Stimulated activated CD4-positive, alpha-beta T cell treated with anti-CD3 and anti-CD28 coated beads, Interleukin-2, amount 100 ng/mL, for 48 hours (primary cell): ENCODE measurements around the gene FRMD5.

Source experiments
- DNase-seq, 2 donors: peaks; one replicate each; pipeline ENCODE4 v3.0.0-alpha.2; 2020

The FRMD5 gene

DNA sequence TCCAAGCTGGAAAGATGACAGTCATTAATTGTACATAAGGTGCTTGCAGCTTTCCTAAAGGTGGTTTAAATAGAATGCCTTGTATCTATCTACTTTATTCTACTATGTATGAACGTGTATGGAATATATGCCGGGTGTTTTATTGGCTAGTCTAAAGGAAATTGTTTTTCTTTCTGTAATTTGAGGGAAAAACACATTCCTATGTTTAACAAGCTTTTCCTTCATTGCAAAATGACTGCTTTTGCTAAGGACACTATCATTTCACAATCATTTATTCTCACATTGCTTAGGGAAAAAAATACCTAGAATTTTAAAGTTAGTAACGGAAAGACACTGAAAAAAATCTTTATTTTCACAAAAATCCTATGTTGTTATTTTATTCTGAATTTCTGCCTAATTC, 226.5 kb downstream of the FRMD5 start:
- DNase-seq: no peak

DNA sequence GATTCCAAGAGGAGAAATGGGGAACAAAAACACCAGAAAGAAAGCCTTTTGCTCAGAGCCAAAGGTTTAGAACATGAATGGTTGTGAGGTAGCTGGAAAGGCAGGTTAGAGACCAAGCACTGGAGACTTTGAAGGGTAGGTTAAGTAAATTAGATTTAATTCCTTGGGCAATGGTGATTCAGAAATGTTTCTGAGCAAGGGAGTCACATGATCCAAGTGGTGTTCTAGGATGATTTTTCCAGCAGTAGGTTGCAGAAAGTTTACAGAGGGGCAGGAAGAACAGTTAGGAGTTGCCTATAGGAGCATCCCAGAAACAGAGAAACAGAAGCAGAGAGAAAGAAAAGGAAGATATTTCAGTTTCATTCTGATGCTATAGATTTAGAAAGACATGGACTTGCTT, 228.4 kb downstream of the FRMD5 start:
- no peak for DNase-seq

DNA sequence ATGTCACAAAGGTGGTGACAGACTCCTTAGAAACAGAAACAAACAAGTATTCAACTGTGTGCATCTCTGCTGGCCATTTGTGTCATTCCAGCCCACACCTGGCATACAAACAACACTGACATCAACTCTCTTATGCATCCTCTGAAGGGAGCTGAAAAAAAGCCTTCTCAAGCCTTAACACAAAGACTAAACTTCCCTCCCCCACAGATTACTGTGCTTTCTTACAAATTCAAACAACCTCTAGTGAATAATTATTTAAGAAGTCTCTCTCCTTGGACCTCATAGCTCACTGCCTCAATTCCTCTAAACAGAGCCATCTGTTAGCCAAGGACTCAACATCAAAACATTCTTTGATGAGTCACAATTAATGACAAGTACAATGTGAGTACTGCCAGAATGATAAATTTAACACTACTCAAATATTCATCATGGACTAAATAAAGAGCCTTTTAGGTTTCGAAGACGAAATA, 236.2 kb downstream of the FRMD5 start:
- DNase-seq: no peak

DNA sequence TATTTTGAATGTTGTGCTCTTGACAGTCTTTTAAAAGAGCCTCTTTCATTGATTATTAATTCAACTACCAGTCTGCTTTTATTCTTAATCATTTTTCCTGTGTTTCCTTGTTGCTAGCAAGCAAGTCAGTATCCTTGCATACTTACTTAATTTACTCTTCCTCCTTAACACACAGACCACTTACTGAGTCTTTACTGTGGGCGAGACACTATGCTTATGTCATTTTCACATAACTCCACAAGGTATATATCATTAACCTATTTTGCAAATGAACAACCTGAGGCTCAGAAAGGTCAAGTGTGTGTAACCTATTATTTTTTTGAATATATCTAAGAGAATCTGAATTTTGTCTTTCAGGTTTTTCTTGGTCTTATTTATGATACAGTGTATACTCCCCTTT, 237.3 kb downstream of the FRMD5 start:
- no peak for DNase-seq

DNA sequence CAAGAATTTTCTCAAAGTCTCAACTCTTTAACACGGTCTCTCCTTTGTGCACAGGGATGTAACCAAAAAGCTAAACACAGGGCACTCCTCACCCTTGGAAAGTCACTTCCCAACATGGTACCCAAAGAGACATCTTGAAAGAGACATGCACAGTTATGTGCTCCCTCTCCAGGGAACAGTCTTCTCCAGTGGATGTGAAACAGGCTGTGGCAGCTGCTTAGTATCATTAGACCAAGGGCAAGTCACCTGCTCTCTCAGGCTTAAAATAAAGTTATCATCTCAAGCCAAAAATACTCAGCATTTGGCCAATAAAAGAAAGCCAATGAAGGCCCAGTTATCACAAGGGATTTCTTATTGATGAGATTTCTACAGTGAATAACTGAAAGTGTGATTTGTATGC, 239.9 kb downstream of the FRMD5 start:
- no peak for DNase-seq

DNA sequence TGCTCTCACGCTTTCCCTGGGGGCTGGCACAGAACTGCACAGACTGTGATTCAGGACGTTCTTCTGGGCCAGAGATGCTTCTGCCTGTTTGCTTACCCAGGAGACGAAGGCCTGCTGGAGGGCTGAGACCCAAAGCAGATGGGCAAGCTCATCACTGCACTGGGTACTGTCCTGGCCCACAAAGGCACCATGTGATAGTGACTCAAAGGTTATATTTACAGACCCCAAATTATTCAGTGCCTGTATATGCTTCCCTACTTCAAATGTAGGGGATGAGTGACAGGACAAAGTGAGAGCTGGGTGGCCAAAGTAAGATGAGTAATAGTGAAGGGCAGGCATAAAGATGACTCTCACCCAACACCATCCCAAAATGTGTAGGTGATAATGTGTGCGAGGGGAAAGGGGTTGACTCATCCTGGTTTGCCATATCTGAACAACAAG, 240.9 kb downstream of the FRMD5 start:
- DNase-seq: peak in 1 of 2 donors; percentile 1

DNA sequence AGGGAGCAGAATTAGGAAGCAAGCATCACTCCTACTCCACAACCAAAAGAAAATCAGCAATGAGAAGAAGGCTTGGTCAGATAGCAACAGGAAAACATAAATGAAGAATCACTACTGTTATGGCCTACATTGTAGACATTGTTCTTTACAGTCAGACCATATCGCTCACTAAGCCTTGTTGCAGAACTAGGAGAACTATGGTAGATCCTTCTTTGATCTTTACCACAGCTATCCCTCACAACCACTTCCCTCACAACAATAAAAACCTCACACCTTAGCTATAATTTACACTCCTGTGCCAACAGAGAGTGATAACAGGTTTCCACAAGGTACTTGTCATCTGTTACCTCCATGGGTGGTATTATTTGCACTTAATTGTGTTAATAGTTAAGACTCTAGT, 241.7 kb downstream of the FRMD5 start:
- DNase-seq: no peak

DNA sequence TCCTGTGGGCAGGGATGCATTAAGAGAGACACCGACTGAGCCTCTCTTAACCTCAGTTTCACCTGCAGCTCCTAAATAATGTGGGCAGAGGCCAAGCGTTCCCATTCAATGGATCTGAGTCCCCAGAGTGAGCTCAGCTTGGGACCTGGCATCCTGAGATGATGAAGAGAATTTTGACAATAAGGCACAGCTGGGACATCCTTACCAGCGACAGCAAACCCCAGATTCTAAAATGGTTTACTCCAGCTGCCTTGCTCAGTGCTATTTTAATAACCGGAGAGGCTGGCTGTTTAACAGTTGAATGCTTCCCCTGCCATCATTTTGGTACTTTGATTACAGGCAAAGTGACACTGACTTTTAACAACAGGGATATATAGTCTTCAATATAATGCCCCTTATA, 244.5 kb downstream of the FRMD5 start:
- DNase-seq: no peak

DNA sequence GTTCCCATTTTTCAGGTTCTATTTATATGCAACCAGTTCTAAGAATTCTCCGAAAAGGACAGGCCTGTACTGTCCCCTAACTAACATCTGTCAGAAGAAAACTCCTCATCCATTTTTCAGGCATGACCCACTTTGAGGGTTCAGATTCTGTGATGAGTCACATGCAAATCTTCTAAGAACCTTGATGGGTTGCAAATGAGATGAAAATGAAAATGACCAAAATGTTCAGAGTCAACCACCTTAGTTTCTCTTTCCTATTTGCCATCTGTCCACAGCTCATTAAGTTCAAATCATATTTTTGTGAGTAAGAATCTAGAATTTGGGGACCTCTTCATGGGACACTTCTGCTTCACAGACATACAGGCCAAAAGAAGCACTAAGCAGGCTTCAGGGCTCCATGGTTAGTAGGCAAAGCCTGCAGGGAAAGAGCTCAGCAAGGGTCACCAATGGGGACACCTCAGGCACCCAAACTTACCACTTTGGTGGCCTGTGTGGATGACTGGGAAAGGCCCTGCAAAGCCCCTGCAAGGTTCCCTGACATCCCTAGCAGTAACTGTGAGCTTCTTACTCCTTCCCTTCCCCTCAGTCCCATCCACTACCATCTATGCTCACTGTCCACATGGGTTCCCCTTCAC, 246.3 kb downstream of the FRMD5 start:
- DNase-seq: peak in 1 of 2 donors; percentile 1

DNA sequence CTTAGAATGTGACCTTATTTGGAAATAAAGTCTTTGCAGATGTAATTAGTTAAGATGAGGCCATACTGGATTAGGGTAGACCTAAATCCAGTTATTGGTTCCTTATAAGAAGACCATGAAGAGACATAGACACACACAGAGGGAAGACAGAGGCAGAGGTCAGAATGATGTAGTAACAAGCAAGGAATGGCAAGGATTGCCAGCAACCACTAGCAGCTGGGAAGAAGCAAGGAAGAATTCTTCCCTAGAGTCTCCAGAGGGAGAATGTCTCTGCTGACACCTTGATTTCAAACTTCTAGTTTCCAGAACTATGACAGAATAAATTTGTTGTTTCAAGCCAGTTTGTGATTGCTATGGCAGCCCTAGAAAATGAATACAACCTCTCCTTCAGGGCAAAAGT, 251.6 kb downstream of the FRMD5 start:
- no peak for DNase-seq

DNA sequence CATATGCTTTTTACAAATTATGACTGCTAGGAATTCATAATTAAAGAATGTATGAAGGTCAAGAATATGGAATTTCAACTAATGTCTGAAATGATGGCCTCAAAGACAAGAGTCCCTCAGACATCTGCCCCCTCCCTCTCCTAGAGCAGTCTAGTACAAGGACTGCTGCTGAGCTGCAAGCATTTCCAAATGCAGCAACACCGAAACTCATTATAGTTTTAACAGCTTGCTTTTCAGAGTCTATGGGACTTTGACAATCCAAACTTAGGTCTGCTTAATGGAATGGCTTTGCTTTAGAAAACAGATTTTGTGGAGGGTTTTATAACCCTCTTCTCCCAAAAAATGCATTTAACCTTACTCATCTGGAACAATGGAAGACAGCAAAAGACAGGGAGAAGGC, 252.9 kb downstream of the FRMD5 start:
- DNase-seq: no peak

DNA sequence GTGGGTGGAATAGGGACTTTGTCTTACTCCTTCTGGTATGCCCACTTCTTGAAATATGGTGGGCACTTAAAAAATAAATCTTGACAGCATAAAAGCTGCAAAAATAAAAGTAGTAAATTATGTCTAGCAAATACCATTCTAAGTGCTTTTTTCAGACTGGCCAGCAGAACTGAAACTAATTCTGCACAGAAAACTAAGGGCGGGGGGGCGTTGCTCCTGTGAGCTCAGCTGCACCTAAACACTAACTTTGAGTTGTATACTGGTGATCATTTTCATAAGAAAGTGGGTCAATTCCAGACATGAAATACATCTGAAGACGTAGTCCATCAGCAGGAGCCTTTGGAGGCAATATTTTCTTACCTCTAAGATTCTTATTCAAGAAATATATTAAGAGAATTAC, 253.5 kb downstream of the FRMD5 start:
- no peak for DNase-seq

DNA sequence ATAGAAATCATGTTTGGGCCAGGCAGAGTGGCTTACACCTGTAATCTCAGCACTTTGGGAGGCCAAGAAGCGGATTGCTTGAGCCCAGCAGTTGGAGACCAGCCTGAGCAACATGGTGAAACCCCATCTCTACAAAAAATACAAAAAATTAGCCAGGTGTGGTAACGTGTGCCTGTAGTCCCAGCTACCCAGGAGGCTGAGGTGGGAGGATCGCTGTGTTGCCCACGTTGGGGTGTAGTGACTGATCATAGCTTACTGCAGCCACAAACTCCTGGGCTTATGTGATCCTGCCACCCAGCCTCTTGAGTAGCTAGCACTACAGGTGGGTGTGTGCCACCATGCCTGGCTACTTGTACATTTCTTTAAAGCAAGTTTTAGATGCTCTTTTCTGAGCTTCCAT, 254.0 kb downstream of the FRMD5 start:
- DNase-seq: no peak

DNA sequence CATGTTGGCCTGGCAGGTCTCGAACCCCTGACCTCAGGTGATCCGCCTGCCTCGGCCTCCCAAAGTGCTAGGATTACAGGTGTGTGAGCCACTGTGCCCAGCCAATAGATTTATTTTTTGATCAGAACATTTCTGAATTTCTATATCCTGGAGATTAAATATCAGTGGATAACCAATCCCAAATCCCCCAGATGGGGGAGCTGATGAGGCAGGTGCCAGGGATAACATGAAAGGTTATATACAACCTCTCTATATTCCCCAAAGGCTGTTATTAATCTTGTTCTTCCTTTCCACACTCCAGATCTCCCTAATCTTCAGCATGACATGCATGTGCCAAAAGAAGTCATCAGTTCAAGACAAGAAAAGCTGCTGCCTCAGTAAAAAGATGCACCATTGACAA, 256.0 kb downstream of the FRMD5 start:
- peak in 1 of 2 donors; percentile 9 for DNase-seq

DNA sequence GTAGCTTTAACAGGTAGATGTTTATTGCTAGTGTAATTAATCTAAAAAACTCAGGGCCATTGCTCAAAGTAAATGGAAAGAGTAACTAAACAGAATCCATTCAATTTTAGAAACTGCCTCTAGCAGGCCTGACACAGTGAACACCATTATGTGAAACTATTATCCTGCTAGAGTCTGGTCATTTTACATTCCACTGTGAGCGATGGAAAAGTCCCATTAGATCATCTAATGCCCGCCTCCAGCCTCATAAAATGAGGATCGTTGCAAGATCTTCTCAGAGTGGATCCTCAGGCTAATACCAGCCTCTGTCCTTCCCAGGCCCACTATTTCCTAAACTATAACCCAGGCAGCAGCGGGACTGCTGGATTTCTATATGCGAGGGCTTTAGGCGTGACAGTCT, 260.6 kb downstream of the FRMD5 start:
- no peak for DNase-seq

DNA sequence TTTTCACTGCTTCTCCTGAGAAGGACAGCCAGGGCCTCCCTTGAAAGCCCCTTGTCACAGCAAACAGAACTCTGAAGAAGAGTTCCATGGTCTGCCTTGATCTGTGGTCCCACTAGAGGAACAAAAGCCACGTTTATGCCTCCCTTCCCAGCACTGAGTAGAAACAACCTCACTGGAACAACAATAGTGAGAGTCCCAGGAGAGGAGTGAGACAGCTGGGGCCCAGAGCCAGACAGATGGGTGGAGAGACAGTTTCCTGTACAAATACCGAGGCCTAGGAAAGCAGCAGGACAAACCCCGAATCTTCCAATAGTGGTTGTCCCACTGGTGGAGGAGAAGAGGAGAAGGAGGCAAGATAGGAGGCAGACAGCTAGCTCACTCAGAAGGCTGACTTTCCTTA, 262.2 kb downstream of the FRMD5 start:
- no peak for DNase-seq

DNA sequence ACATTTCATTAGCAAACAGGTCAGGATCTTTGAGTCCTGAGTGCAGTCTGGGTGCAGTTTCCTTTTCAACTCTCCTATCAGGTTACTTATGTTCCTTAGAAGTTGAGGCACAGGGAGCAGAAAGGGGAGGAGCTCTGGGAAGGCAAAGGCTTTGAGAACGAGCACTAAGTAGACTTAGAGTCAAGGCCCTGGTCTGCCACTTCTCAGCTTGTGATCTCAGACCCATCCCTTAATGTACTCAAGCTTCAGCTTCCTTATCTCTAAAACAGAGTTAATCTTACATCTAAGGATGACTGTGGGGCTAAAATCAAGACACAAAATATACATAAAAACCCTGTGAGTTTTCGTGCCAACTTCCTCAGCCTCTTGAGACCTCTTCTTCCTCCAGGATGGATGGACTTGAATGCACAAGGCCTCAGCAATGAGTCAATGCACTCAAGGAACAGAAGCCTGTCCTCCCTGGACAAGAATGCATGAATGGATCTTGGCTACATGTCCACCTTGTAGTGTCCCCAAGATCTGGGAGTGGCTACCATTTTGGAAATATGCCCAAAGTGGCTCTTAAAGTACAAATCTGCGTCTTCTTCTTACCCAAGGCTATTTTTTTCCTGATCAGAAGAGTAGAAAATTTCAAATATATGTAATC, 263.2 kb downstream of the FRMD5 start:
- no peak for DNase-seq

DNA sequence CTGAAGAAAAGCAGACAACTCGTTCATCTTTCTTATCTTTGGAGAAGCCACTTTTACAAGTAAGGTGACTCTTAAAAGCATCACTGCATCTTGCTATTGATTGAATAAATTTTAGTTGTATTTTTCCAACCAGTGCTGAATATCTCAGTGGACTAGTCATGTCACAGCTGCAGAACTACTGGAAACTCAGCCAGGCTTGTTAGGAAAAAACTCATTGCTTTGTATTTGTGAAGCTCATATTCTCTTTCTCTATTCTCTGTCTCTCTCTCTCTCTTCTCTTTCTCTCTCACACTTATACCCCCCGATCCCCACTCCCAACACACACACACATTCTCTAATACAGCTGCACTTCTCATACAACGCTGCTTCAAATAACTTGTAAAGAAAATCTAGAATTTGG, 264.0 kb downstream of the FRMD5 start:
- no peak for DNase-seq

DNA sequence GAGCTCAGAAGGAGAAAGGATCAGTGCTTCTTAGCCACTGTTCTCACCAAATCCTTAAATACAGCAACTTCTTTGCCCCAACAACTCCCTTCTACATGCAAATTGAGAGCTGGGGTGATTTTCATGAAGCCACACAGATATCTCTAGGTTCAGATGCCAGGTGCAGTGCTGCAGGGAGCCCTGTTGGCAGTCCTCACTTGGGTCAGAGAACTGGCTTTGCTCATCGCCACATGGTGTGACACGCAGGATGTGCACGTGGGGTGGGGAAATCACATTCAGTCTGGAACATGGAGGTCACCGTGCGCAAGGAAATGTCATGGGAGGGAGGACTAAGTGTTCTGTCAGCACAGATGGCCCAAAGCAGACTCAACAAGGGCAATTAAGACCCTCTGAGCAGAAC, 264.5 kb downstream of the FRMD5 start:
- no peak for DNase-seq

DNA sequence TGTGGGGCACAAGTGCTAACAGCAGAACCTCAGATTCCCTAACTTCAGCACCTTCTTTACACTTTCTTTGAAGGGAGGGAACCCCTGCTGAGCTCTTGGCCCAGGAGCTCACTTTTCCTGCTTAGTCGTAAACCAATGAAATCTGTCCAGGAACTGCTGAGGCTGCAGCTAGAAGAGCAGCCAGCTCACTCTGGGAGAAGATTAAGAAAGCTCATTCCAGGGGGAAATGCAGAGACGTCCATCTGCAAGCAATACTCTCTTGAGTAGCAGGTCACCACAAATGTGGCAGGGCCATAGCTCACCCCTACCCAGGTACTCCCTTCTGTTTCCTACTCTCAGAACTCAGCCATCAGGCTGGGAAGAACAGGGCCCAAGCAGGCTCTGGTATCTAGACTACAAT, 265.0 kb downstream of the FRMD5 start:
- DNase-seq: no peak

DNA sequence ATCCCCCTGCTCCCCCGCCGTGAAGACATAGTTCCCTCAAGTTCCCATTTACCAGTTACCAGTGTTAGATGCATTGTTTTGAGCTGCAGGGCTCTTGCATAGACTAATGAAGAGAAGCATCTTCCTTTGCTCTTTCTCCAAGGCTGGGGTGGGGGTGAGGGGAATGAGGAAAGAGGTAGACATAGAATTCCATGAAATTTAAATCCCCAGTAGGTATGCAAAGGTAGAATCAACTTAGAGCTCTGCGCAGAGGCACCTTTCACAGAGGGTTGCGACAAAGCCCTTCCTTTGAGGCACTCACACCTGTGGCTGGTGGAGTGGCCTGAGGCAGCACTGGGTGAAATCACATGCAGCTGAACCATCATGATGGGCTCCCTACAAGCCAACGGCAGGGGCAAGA, 266.9 kb downstream of the FRMD5 start:
- no peak for DNase-seq

DNA sequence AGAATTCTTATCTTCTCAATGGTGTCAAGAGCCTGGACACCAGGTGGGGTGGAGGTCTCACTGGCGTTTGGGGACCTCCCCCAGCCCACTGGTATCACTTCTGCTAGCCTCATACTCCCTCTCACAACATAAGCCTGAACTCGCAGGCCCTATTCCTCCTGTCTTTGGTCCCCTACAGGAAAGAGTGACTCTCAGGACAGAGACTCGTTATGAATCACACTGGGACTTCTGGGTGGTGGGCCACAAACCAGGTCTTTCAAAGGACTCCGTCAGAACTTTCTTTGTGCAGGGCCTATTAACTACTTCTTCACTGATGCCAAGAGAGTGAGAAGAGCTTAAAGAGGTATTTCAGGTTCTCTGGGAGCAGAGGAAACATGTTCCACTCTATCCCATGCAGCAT, 267.9 kb downstream of the FRMD5 start:
- DNase-seq: no peak

DNA sequence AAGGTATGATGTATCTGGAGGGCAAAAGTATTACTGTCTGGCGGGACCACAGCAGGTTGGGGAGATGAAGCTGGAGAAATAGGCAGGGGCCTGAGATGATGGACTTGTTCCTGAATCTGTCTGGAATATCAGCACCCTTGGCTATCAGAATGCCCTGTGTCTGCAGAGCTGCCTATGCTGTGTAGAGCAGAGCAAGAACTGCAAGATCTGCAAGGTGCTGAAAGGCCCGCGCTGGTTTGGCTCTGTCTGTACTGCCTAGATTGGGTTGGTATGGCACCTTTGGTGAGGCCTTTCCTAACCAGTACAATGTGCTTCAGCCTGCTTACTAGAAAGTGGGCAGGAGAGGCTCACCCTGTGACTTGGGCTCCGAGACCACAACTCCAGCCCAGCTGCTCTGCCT, 271.5 kb downstream of the FRMD5 start:
- DNase-seq: no peak

DNA sequence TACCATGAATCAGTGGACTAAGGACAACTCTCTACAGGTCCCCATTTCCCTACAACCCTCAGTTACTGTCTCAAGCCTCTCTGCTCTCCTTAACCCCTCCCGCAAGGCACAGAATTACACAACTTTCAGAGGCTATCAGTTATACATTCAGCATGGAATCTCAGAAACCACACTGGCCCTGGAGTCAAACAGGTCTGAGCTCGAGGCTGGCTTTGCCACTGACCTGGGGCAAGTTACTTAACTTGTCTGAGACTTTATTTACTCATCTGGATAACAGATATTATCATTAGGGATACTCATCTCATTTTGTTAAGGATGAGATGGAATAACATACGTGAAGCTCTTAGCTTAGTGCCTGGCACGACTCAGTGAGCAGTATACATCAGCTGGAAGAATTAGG, 273.1 kb downstream of the FRMD5 start:
- no peak for DNase-seq

DNA sequence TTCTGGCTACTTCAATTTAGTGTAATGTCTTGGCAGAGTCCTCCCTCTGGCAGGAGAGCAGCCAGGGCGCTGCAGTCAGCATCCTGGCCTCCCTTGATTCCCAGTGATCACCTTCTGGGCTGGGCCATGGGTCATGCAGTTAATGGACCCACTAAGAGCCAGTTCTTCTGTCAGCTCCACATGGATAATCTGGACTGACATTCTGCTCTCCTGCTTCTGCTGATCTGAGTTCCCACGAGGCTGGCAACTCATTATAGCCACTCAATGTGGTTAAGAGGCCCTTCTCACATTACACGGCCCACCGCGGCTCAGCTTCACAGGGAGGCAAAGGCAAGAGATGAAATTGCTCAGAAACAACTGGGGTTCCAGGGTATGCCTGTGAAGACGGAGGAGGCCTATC, 274.3 kb downstream of the FRMD5 start:
- no peak for DNase-seq
